ENCODE measurements around the gene WASHC3.

- TF ChIP-seq CTCF (conservative IDR thresholded peaks at IDR 0.05) (no peak), EZH2 (IDR thresholded peaks at IDR 0.05; ENCODE audit: low read depth) (no peak)
Measured at GRCh38 chr12:102053062-102053349, 8.8 kb downstream of the WASHC3 start.
